Choroid plexus epithelial cell (primary cell): Measurements from ENCODE around the gene PERP.

Experiments used
- DNase-seq: peaks from one replicate; pipeline ENCODE4 v3.0.0-alpha.2; 2010; ENCODE audit warnings: low read depth
- H3K4me3 ChIP-seq: 2 replicates; pipeline ENCODE4 v1.5.1; 2011; ENCODE audit warnings: low read depth, mild to moderate bottlenecking, control low read depth, low read length, moderate library complexity
- TF ChIP-seq, protein P1 (sequence below): conservative IDR thresholded peaks from 2 replicates; pipeline ENCODE4 v1.5.1; 2011; ENCODE audit warnings: low read depth, mild to moderate bottlenecking, control low read depth, inconsistent platforms, low read length, moderate library complexity

Gene PERP

DNA sequence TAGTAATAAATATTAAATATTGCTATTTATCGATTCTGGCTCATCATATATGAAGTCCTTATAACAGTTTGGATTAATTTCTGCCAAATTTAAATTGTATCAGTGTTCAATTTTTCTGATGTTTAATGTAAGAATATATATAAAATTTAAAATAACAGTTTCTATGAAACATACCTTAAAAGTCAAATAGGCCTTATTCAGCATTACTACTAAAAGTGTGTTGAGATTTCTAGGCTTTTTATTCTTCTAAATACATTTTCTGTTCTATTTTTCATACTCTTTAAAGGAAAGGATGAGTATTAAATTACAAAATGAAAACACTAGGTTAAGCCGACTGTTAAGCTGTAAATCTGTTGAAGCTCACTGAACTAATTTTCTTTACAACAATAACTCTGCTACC lies 13.6 kb downstream of the PERP start:
- no peak for DNase-seq
- TF ChIP-seq, protein P1, sequence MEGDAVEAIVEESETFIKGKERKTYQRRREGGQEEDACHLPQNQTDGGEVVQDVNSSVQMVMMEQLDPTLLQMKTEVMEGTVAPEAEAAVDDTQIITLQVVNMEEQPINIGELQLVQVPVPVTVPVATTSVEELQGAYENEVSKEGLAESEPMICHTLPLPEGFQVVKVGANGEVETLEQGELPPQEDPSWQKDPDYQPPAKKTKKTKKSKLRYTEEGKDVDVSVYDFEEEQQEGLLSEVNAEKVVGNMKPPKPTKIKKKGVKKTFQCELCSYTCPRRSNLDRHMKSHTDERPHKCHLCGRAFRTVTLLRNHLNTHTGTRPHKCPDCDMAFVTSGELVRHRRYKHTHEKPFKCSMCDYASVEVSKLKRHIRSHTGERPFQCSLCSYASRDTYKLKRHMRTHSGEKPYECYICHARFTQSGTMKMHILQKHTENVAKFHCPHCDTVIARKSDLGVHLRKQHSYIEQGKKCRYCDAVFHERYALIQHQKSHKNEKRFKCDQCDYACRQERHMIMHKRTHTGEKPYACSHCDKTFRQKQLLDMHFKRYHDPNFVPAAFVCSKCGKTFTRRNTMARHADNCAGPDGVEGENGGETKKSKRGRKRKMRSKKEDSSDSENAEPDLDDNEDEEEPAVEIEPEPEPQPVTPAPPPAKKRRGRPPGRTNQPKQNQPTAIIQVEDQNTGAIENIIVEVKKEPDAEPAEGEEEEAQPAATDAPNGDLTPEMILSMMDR, result no peak
- H3K4me3 ChIP-seq, result no peak overlapping the region

- DNase-seq, result no peak
- TF ChIP-seq, protein P1, result no peak
- H3K4me3 ChIP-seq, result no peak overlapping the region
These were observed 14.5 kb downstream of the PERP start for GRCh38 chr6:138092686-138093085.

DNA sequence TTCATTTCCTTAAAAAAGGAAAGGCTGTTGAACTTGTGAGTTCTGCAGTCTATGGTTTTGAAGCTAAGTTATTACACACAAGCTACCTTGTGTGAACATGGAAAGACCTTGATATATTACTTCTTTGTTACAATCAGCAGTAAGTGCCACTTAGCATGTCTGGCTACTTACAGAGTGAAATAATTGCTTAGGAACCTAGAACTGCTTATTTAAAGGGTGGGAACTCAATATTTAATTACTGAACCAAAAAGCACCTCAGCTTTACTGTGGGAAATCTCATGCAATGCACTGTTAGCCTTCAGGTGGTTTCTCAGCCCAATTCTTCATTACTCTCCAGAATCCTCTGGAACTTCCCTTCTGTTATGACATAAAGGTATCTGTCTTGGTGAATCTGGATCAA lies 17.9 kb downstream of the PERP start:
- DNase-seq, result no peak
- H3K4me3 ChIP-seq, result no peak overlapping the region
- TF ChIP-seq, protein P1, result no peak

DNA sequence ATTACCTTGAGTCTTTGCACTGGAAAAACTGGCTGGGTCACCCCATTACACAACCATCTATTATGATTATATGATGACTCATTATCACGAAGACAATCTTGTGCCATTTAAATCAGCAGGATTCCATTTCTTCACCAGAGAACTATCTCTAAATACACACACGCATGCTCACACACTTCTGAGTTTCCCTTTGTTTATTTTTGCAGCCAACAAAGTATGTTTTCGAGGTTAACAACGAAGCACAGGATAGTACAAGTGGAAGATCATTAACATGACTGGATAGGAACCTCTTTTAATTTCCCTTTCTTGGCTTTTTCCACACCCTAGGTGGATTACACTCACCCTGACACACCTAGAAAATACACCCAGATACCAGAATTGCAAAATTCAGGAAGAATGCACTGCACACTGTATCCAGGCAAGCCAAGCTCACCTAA lies 18.9 kb downstream of the PERP start:
- TF ChIP-seq, protein P1, result no peak
- DNase-seq, result peak; percentile 96
- no peak overlapping the region for H3K4me3 ChIP-seq

- peak; percentile 51 for DNase-seq
- no peak overlapping the region for H3K4me3 ChIP-seq
- TF ChIP-seq, protein P1, result no peak
These were observed 19.5 kb downstream of the PERP start for GRCh38 chr6:138087593-138088325.

DNA sequence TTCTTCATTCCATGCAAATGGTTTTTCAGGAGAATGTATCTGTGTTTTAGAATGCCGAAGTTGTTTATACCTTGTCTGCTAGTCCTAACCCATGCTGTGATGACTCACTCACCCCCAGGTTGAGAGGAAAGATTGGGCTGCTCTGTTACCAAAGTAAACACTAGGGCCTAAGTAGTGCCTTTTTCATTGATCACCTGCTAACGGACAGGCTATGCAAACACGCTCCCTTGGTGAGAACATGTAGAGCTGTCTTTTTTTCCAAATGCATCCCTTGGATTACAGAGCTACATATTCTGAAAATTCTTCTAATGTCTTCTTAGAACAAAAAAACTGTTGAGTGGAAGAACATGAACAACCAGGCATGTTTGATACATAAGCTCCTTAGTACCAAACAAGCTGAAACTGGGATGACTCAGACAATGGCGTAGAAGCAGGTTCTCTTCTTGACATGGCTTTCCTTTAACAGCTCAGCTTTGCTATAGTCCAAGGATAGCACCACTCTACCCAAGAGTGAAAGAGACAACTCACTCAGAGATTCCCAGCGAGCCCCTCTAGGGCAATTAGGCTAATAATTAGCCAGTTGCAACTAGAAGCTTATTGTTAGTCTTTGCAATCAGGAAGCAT lies 20.5 kb downstream of the PERP start:
- TF ChIP-seq, protein P1, result no peak
- H3K4me3 ChIP-seq, result no peak overlapping the region
- DNase-seq, result peak; percentile 92

GRCh38 chr6:138085839-138086222 lies 21.4 kb downstream of the PERP start:
- TF ChIP-seq, protein P1, result no peak
- H3K4me3 ChIP-seq, result no peak overlapping the region

More at GRCh38 chr6:138085839-138086222, 21.4 kb downstream of the PERP start:
- DNase-seq, result no peak
